SK-MEL-5 (cell line): ENCODE data around the gene CISTR. TPM values are rescaled to one million over a fixed set of nuclear protein-coding genes. Genes with fewer than 3 reads are reported as not detected.

Experiments
- DNase-seq: peaks from one replicate; pipeline ENCODE4 v3.0.0-alpha.2; 2016; ENCODE audit warnings: low read depth, low spot score
- in situ Hi-C: cut with HindIII; loops from 2 replicates; pipeline ENCODE4 v1.10.0; 2016; ENCODE audit warnings: low sequenced_read_pairs, high pct_unique_total_duplicates, low pct_unique_long_range_greater_than_20kb
- total RNA-seq: library from RNA; depleted of rRNA; stranded (reverse); fragments of >200 nt; shearing (Covaris generic); gene quantifications from 2 replicates; pipeline ENCODE4 v1.2.3, GENCODE V29; 2014

The CISTR gene
- total RNA-seq, 1 experiment from 2014 or later, result not detected

DNA sequence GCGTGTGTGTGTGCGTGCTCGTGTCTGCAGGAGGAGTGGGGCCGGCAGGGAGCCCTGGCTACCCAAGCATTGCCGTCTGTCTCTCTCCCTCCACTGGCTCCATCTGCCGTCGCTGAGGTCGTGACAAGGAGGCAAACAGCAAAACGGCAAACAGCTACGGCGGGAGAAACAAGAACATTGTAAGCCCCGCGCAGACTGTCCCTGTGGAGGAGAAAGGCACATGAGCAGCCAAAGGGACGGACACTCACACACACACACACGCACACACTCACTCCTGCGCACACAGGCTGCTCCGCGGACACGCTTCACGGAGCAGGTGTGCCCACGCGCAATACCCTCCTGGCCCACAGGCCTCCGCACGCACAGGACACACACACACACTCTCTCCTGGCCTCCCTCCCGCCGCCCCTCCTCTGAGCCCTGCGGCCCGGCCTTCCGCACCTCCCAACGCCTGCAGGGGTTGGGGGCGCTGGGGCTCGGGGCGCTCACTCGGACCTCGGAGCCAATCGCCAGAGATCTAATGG, 905 bp downstream of the CISTR start:
- in situ Hi-C loops, result no loop called here
- no peak for DNase-seq

DNA sequence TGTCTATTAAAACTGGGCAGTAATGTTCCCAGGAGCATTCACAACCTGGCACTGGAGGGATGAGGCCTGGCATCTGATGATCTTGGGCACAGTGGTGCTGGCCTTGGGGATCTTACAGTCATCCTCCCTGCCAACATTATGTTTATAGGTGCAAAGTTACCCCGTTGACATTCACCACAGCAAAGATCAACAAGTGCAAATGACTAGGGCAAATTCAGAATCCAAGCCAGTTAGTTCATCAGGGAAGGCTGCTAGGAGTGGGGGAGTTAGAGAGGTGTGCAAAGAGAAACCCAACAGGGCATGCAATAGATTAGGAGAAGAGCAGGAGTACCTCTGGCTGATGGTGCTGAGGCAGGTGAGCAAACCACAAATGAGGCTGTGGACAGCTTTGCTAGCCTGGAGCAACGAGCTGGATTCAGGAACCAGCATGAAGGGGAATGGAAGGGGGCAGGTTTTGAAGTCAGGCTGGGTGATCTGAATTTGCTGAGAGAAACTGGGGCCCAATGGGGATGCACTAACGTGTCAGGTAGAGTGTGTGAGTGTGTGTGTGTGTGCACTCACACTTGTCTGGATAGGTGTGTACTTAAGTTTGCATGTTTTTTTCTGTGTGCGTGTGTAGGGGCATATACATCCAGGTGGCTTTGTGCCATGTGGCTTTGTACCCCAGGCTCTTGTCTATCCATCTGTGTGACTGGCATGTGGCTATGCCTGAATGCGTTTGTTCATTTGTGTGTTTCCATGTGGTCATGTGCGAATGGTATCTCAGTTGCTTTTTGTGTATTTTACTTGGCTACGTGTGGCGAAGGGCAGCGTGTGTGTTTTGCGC, 1.6 kb downstream of the CISTR start:
- in situ Hi-C loops, result no loop called here
- DNase-seq, result no peak

DNA sequence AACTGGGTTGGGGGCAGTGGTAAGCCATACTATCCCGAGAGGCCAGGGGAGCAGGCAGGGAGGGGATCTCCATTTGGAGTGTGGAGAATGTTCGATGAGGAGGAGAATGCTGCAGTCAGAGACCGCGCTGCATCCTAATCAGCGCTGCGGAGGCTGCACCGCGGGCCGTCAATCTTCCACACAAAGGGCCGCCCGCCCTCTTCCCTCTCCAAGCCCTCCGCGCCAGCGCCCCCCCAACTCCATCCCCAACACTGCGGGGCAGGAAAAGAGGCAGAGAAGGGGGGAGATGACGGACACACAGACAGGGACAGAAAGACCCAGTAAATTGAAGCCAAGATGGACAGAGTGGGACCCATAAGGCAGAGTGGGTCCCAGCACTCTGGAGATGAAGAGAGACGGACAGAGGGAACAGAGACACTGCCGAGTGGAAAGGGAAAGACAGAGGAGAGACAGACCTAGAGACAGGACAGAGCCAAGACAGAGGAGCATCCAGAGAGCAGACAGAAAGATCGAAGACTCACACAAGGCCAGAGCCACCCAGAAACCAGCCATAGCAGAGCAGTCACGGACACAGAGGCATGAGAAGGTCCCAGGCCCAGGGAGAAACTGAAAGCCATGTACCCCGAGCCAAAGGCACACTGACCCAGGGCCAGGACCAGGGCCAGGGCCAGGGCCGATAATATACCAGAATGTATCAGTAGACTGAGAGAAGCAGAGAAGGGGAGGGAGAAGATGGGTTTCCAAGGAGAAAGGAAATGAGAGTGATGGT, 3.5 kb downstream of the CISTR start:
- in situ Hi-C loops, result no loop called here

DNA sequence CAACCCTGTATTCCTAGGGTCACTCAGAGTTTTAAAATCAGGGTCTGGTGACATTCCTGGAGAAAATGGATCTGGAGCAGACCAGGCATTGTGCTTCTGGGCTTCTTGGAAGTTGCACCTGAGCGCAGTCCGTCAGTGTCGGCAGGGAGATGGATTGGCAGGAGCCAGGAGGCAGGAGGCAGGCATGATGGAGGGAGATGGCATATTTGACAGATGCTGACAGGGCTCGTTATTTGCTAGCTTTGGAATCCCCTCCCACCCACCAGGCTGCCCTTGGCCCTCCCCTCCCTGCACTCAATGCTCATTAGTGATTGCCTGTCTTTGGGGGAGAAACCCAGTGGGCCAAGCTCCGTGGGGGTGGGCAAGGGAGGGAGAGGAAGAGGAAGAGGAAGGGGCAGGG, 4.7 kb downstream of the CISTR start:
- in situ Hi-C loops, result no loop called here
- no peak for DNase-seq

More for the DNA sequence above, 3.5 kb downstream of the CISTR start:
- no peak for DNase-seq

DNA sequence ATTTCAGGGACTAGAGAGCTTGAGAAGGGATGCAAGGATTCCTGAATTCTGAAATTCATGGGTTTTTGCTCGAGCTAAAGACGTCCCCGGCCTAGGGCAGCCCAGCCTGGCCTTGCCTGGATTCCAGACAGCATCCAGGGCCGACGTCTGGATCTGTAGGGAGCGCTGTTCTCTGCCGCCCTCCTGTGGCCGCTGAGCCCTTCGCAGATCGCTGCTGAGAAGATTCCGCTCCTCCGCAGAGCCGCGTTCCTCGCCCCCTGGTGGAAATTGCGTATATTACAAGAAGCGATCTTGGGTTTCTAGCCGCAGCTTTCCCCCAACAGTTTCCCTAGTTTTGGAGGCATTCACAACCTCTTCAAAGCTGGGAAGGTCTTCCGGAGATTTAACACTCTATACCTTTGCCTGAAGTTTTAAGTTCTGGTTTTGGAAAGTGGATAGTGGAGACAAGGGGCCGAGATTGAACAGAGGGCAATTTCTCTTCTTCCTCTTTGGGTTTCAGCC, 5.1 kb downstream of the CISTR start:
- in situ Hi-C loops, result no loop called here
- DNase-seq, result peak; percentile 91

DNA sequence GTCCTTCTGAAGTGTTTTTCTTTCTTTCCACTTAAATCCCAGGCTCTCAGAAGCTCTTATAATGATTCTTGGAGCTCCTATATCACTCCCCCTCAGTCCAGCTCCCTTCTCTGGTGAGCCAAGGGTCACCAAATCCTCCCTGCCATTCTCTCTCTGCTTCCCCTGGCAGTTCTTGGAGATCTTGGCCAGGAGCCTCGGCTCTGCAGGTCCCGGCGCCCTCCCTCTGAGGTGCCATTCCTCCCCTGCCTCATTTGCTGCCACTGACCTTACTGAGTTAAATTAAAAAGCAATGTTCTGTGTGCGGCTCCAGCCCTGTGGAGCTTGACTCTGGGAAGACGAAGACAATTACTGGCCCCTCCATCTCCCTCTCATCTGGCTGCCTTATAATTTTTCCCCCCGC, 7.0 kb downstream of the CISTR start:
- in situ Hi-C loops, result no loop called here
- DNase-seq, result no peak

DNA sequence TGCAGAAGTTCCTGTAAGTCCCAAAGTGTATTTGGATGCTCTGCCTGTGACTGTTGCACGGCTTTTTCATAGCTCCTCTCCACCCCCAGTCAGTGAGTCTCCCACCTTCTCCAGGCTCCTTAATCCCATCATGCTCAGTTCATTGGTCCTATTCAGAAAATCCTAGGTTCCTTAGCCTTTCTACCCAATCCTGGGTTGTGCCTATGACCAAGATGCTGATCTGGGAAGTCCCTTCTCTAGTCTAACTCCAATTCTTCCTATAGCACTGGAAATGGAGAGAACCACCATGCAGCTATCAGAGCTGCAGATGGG, 7.7 kb downstream of the CISTR start:
- no peak for DNase-seq
- in situ Hi-C loops, result no loop called here

DNA sequence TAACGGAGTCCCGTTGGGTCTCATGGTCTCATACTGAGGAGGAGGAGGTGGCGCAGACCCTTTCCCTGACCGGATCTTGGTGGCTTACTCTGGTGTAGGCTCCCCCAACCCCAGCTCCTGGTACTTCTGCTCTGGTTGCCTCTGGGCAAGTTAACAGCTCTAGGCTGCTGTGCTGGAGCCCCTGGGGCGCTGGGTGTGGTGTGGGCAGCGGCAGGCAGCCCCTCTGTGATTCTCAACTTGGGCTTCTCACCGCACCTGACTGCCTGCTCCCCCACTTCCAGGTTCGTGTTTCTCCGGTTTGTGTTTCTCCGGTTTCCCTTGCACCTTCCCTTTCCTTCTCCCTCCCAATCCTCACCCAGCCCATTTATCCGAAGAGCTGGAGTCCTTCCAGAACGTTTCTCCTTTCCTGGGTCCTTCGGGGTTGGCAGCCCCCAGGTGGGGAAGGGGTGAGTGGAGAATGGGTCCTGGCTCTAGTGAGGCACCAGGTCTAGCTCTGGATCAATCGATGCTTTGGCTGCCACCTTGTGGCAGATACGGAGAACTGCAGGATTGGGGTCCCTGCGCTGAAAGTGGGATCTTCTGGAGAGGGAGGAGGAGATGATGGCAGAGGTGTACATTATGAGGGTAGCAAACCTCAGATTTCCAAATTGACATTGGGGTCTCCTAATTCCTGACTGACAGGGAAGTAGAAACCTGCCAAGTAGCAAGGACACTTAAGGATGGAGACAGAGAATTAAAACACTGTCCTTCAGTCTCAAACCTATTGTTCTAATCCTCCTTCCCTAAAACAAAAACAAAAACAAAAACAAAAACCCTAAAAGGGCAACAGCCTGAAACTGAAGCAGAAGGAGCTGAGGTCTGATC, 8.3 kb downstream of the CISTR start:
- peak; percentile 80 for DNase-seq
- in situ Hi-C loops, result no loop called here

DNA sequence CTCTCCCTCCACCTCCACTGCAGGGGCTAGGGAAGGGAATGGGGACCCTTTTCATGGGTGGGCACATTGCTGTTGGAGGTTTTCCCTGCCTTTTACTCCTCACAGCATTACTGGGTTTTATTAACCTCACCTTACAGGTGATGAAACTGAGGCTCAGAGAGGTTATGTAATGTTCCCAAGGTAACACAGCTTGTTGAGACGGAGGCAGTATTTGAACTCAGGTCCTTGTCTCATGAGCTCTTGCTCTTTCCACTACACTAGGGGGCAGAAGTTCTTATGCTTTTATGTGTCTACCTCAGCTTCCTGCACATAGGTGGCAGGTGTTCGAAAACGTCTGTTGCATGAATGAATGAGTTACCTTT, 11.7 kb downstream of the CISTR start:
- in situ Hi-C loops, result no loop called here
- no peak for DNase-seq

DNA sequence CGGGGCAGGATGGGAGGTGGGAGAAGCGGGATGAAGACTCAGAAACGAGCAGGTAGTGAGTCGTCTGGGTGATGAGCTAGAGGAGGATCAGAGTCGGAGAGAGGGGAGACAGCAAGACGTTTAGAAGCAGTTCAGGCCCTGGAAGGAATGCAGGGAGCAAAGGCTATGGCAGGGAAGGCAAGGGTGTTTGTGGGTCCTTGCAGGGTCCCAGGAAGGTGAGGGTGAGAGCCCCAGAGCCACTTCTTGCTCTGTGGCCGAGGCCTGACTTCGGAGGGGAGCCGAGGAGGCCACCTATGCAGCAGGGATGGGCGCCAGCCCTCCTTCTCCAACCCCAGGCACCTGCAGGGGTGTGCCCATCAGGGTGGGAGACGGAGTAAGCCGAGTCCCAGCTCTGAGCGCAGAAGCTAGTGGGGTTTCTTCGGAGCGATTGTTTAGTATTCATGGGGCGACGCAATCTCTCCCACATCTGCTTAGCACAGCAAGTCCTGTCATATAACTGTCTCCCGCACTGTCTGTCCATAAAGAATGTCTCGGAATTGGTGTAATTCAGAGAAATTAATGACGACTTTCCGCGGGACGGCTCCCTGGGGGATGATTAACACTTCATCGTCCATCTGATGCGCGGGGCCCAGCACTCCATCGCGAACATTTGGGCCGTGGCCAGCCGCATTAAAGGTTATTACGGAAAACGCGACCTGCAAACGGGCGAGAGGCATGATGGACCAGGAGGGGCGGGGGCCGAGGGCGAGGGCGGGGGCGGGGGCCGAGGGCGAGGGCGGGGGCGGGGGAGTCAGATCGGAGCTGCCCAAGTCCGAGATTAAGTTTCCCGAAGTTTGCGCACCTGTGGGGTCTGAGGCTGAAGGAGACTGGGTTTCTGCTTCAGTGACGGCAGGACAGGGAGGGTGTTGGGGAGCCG, 12.3 kb downstream of the CISTR start:
- in situ Hi-C loops, result no loop called here

DNA sequence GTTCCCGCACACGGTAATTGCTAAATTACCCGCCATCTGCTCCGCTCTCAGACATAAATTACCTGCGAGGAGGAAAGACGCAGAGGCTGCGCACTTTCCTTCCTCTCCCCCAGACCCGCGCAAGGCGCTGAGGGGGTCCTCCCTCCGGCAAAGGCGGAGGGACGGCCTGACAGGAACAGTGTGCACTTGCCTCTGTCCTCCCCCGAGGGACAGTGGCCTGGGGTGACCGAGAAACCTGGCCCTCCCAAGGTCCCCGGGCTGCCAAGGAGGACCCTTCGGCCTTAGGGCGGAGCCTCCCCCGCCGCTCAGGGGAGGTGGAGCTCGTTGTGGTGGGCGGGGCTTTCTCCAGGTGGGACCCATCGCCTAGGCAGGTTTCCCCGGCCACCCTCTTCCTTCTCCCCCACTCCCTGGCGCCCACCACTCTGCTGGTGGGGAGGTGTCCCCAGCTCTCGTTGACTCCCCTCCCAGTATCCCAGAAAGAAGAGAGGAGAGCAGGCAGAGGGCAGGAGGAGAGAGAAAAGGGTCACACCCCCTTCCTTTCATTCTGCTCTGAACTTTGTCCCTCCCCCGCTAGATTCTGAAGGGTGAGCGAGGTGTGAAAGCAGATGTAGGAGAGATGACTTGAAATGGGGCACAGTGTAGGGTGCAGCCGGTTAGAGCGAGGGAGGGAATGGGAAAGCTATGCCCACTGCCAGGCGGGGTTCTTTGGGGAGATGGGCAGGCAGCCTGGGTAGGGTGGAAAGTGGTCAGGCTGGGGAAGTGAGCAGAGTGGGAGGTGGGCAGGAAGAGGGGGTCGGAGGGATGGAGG, 13.2 kb downstream of the CISTR start:
- DNase-seq, result no peak
- in situ Hi-C loops, result no loop called here

More for the DNA sequence above, 12.3 kb downstream of the CISTR start:
- no peak for DNase-seq

DNA sequence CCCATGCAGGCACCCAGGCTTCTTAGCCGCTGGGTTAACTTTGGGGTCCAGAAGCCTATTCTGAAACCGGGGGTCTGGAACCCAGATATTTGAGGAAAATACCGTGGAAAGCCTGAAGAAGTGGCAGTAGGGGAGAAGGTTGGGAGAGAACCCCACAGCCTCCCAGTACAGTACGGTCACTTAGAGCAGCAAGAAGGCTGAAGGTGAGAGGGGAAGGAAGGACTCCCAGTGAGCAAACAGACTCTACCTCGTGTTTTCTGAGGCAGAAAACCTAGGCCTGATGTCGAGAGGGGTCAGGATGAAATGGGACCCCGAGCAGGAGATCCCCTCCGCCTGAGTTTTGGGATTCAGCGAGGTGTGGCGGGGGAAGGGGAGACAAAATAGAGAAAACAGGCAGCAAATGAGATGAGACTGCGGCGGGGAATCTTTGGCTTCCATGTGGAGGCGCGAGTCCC, 13.8 kb downstream of the CISTR start:
- in situ Hi-C loops, result no loop called here
- DNase-seq, result no peak

DNA sequence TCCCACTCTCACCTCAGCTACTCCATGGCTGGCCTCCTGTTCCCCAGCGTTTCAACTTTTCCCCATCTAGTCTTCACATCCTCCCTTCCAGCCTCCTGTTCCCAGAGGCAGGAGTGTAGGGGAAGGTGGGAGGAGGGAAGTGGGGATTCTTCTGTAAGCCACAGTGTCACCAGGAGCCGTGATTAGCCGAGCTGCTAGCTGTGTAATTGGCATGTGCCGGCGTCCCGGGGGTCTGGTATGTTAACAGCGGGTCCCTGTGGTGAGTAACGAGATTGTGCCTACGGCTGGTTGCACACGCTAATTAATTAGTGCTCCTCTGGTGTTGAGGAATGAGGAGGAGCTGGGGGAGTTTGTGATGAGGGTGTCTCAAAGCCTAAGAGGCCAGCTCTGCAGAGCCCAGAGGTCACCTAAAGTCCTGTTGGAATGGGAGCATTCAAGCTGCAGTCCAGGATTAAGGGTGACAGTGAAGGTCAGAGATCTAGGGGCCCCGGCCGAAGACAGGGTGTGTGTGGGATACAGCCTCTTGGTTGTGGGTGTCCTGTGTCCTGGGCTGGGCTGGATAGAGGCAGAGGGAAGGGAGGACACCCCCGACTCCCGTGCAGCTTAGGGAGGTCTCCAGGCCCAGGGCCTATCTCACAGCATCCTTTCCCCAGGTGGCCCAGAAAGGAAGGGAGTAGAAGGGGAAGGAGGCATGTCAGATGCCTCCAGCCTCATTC, 14.5 kb downstream of the CISTR start:
- DNase-seq, result no peak
- in situ Hi-C loops, result no loop called here

DNA sequence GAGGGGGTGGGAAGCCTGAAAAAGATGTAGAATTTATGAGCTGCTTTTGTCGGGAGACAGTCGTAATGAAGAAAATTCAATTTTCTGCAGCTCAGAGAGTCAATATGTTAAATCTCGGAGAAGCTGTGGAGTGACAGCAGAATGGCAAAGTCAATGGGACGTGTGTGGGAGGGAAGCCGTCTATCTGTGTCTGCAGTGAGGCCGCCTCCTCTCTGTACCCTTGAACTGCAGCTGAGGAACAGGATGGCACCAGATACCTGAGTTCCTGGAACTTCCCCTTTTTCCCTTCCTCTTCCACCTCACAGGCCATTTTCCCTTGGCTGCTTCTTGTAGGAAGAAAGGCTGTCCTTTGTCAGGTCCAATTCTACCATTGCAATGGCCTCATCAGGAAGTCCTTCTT, 15.2 kb downstream of the CISTR start:
- in situ Hi-C loops, result no loop called here
- no peak for DNase-seq

DNA sequence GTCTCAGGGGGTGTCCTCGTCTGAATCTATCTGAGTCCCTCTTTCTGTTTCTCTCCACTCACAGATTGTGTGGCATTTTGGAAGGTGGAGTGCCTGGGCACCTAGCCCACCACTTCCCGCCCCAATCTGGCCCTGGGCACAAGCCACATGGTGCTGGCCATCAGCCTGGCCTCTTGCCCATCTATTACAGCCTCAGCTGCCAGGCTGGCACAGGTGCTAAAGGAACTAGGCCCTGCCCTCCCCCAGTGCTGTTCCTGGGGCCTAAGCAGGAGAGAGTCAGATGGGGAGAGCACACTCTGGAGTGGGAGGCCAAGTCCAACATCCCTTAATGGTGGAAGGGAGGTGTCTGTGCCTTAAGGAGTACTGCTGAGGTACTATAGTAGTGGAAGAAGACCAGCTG, 16.2 kb downstream of the CISTR start:
- in situ Hi-C loops, result no loop called here
- DNase-seq, result no peak

DNA sequence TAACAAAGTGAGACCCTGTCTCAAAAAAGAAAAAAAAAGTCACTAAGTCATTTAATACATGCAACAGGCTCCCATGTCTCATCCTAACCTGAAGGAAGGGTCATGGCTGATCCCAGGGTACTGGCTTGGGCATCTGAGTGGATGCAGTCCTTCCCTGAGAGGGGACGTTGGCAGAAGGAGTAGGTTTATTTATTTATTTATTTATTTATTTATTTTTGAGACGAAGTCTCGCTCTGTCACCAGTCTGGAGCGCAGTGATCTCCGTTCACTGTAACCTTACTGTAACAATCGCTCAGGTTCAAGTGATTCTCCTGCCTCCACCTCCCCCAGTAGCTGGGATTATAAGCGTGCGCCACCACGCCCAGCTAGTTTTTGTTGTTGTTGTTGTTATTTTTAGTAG, 17.4 kb downstream of the CISTR start:
- no peak for DNase-seq
- in situ Hi-C loops, result no loop called here
